Hepatocyte (in vitro differentiated cells): Measurements from ENCODE around the gene NLRX1. TPM values are rescaled to one million over a fixed set of nuclear protein-coding genes. Genes with fewer than 3 reads are reported as not detected.

ENCODE experiments used
- DNase-seq: peaks from one replicate; pipeline ENCODE4 v3.0.0-alpha.2; 2016; ENCODE audit warnings: low spot score
- H2AFZ ChIP-seq: fragments of 200-600 bp; sonication (generic); 2 replicates; pipeline ENCODE4 v1.6.0; 2016; ENCODE audit warnings: antibody characterized with exemption, mild to moderate bottlenecking
- H3K27ac ChIP-seq: fragments of 200-600 bp; sonication (generic); 2 replicates; pipeline ENCODE4 v1.5.1; 2016; ENCODE audit warnings: mild to moderate bottlenecking
- H3K27me3 ChIP-seq: fragments of 200-600 bp; sonication (generic); 2 replicates; pipeline ENCODE4 v1.6.1; 2016
- H3K36me3 ChIP-seq: fragments of 200-600 bp; sonication (generic); replicated peaks from 2 replicates; pipeline ENCODE4 v1.5.1; 2016; ENCODE audit warnings: low read depth; ENCODE audit not compliant: insufficient read depth
- H3K4me1 ChIP-seq: fragments of 200-600 bp; sonication (generic); 2 replicates; pipeline ENCODE4 v1.5.1; 2016; ENCODE audit warnings: mild to moderate bottlenecking, moderate library complexity; ENCODE audit not compliant: insufficient read depth
- H3K4me2 ChIP-seq: fragments of 200-600 bp; sonication (generic); 2 replicates; pipeline ENCODE4 v1.6.0; 2016
- H3K4me3 ChIP-seq: fragments of 200-600 bp; sonication (generic); 2 replicates; pipeline ENCODE4 v1.5.1; 2016; ENCODE audit warnings: mild to moderate bottlenecking
- H3K79me2 ChIP-seq: fragments of 200-600 bp; sonication (generic); 2 replicates; pipeline ENCODE4 v1.6.0; 2017; ENCODE audit warnings: mild to moderate bottlenecking
- H3K9me2 ChIP-seq: fragments of 200-600 bp; sonication (generic); replicated peaks from 2 replicates; pipeline ENCODE4 v1.6.0; 2017; ENCODE audit warnings: mild to moderate bottlenecking; ENCODE audit not compliant: insufficient read depth
- H3K9me3 ChIP-seq: fragments of 200-600 bp; sonication (generic); 2 replicates; pipeline ENCODE4 v1.5.1; 2016; ENCODE audit warnings: low read depth, mild to moderate bottlenecking
- H4K20me1 ChIP-seq: fragments of 200-600 bp; sonication (generic); 2 replicates; pipeline ENCODE4 v1.6.0; 2016; ENCODE audit warnings: mild to moderate bottlenecking; ENCODE audit not compliant: insufficient read depth, poor library complexity, severe bottlenecking
- CTCF ChIP-seq: fragments of 200-600 bp; sonication (generic); IDR thresholded peaks from 2 replicates; pipeline ENCODE4 v1.5.1; 2016; ENCODE audit warnings: antibody characterized with exemption, mild to moderate bottlenecking; ENCODE audit not compliant: poor library complexity
- EZH2 ChIP-seq: fragments of 200-600 bp; sonication (generic); IDR thresholded peaks from 2 replicates; pipeline ENCODE4 v1.6.1; 2016; ENCODE audit warnings: antibody characterized with exemption, mild to moderate bottlenecking, borderline replicate concordance
- EZH2phosphoT487 ChIP-seq: fragments of 200-600 bp; sonication (generic); IDR thresholded peaks from one replicate; pipeline ENCODE4 v1.6.1; 2018; ENCODE audit warnings: antibody characterized with exemption, mild to moderate bottlenecking, low read depth, moderate library complexity; ENCODE audit not compliant: unreplicated experiment, severe bottlenecking
- WGBS: methylation state at CpG from one replicate; pipeline ENCODE4 v1.1.6; 2016; ENCODE audit warnings: low lambda C conversion rate; ENCODE audit errors: missing lambda C conversion rate; 5-methylcytosine and 5-hydroxymethylcytosine counted together
- polyA plus RNA-seq: library from polyadenylated mRNA; unstranded; fragments of >200 nt; fragmentation: Nextera tagmentation; extraction: Ambion mirVana; gene quantifications from 2 replicates; pipeline ENCODE4 v1.2.1, GENCODE V29; 2016
- total RNA-seq: library from RNA; depleted of rRNA; stranded (reverse); fragments of >200 nt; gene quantifications from 2 replicates; pipeline ENCODE4 v1.2.3, GENCODE V29; 2014

The NLRX1 gene
- total and polyA plus RNA-seq, 2 experiments from 2014 or later, result 9.4 to 13.3 TPM

- no peak for DNase-seq
- no peaks in the 10 kb centered on the region for H3K36me3 ChIP-seq
- H3K9me3 ChIP-seq, result no peaks in the 10 kb centered on the region
- H3K4me1 ChIP-seq, result no peaks in the 10 kb centered on the region
- no peak overlapping the region for H3K4me2 ChIP-seq
- no peaks in the 10 kb centered on the region for H3K27me3 ChIP-seq
- H2AFZ ChIP-seq, result no peak overlapping the region
- H3K79me2 ChIP-seq, result no peaks in the 10 kb centered on the region
- TF ChIP-seq EZH2 (no peak), EZH2phosphoT487 (no peak), CTCF (no peak)
- no peak overlapping the region for H3K4me3 ChIP-seq
- no peaks in the 10 kb centered on the region for H3K9me2 ChIP-seq
- WGBS, result 86% methylated on average over 7 of the region's 7 CpGs
- H4K20me1 ChIP-seq, result no peaks in the 10 kb centered on the region
- H3K27ac ChIP-seq, result no peak overlapping the region
Measured at GRCh38 chr11:119194811-119195440, 26.4 kb downstream of the NLRX1 start.

- Histone ChIP-seq H3K27ac (no peak overlapping the region), H3K4me3 (no peak overlapping the region), H2AFZ (no peak overlapping the region), H3K27me3 (no peaks in the 10 kb centered on the region), H3K79me2 (no peaks in the 10 kb centered on the region), H3K9me2 (no peaks in the 10 kb centered on the region), H4K20me1 (no peaks in the 10 kb centered on the region), H3K9me3 (no peaks in the 10 kb centered on the region), H3K36me3 (no peaks in the 10 kb centered on the region), H3K4me2 (no peak overlapping the region), H3K4me1 (no peaks in the 10 kb centered on the region)
- TF ChIP-seq EZH2, result no peak
- TF ChIP-seq CTCF, result no peak
- TF ChIP-seq EZH2phosphoT487, result no peak
- DNase-seq, result peak; percentile 64
- 21% methylated on average over 6 of the region's 6 CpGs for WGBS
Measured at GRCh38 chr11:119195680-119196079, 27.2 kb downstream of the NLRX1 start.

DNA sequence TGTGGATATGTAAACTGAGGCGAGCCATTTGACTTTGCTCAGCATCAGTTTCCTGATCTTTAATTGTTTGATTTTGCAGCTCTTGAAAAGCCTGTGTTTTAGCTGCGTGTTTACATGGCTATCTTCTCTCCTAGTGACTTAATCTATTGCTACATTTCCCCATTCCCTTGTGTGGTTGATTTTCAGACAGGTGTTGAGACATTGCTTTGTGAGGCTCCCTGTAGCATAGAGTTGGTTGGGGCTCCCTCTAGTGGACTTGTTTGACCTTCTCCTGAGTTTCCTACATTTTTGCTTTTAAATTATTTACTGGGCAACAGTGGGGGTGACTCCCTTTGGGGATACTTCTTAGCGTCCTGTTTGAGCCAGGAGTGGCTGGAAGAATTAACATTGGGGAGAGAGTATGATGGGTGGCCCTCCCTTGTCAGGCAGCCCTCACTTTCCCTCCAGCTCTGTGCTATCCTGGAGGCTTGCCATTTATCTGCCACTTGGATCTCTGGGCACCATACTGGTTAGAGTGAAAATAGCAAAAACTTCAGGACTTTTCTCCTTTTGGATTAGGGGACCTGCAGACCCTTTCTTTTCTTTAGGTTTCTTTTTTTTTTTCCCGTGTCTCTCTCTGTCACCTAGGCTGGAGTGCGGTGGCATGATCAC, 28.4 kb downstream of the NLRX1 start:
- DNase-seq, result peak; percentile 93
- Histone ChIP-seq H3K4me3 (no peak overlapping the region), H3K36me3 (no peaks in the 10 kb centered on the region), H3K9me2 (no peaks in the 10 kb centered on the region), H3K4me2 (no peak overlapping the region), H3K4me1 (no peaks in the 10 kb centered on the region), H3K27me3 (no peaks in the 10 kb centered on the region), H3K79me2 (no peaks in the 10 kb centered on the region), H3K27ac (no peak overlapping the region), H4K20me1 (no peaks in the 10 kb centered on the region), H2AFZ (no peak overlapping the region), H3K9me3 (no peaks in the 10 kb centered on the region)
- no peak for TF ChIP-seq EZH2phosphoT487
- TF ChIP-seq CTCF, result peak; percentile 89
- WGBS, result 41% methylated on average over 5 of the region's 5 CpGs
